GM18867 (cell line): ENCODE measurements around the gene NT5DC1.

ENCODE experiments used
- ATAC-seq: cut with Tn5 transposase; IDR thresholded peaks from one replicate; pipeline ENCODE4 v1.9.1; 2021; ENCODE audit warnings: mild to moderate bottlenecking, moderate library complexity; ENCODE audit not compliant: unreplicated experiment

NT5DC1 gene

GRCh38 chr6:116229287-116229913 lies 128.7 kb downstream of the NT5DC1 start:
- no peak for ATAC-seq

GRCh38 chr6:116234689-116235088 lies 134.0 kb downstream of the NT5DC1 start:
- no peak for ATAC-seq

GRCh38 chr6:116238083-116238482 lies 137.4 kb downstream of the NT5DC1 start:
- ATAC-seq: no peak

GRCh38 chr6:116239256-116239655 lies 138.6 kb downstream of the NT5DC1 start:
- no peak for ATAC-seq

- ATAC-seq: no peak
Measured at GRCh38 chr6:116239856-116240255, 139.2 kb downstream of the NT5DC1 start.

GRCh38 chr6:116244284-116244683 lies 143.6 kb downstream of the NT5DC1 start:
- no peak for ATAC-seq

GRCh38 chr6:116246089-116246488 lies 145.4 kb downstream of the NT5DC1 start:
- no peak for ATAC-seq

GRCh38 chr6:116247285-116247684 lies 146.6 kb downstream of the NT5DC1 start:
- ATAC-seq: no peak

- no peak for ATAC-seq
Measured at GRCh38 chr6:116248577-116248976, 147.9 kb downstream of the NT5DC1 start.

GRCh38 chr6:116251568-116252384 lies 151.1 kb downstream of the NT5DC1 start:
- ATAC-seq: no peak

- ATAC-seq: no peak
Measured at GRCh38 chr6:116253188-116253504, 152.5 kb downstream of the NT5DC1 start.

- peak; percentile 99 for ATAC-seq
Measured at GRCh38 chr6:116253505-116254296, 153.0 kb downstream of the NT5DC1 start, which contains the start of gene TSPYL4. TSS of gene TSPYL4 (minus strand) at chr6:116254075. CDS start at chr6:116254008, 67 bp downstream.

GRCh38 chr6:116254297-116255056 lies 153.8 kb downstream of the NT5DC1 start:
- peak; percentile 31 for ATAC-seq

- ATAC-seq: no peak
Measured at GRCh38 chr6:116255246-116255800, 154.7 kb downstream of the NT5DC1 start.

GRCh38 chr6:116256694-116257093 lies 156.0 kb downstream of the NT5DC1 start:
- no peak for ATAC-seq

GRCh38 chr6:116258520-116258919 lies 157.9 kb downstream of the NT5DC1 start:
- ATAC-seq: no peak

- no peak for ATAC-seq
Measured at GRCh38 chr6:116263353-116263752, 162.7 kb downstream of the NT5DC1 start.

- no peak for ATAC-seq
Measured at GRCh38 chr6:116265041-116265829, 164.6 kb downstream of the NT5DC1 start.

GRCh38 chr6:116266803-116267202 lies 166.2 kb downstream of the NT5DC1 start:
- no peak for ATAC-seq
